B cell (primary cell): ENCODE measurements around the gene PKM.

Source experiments
- EZH2 ChIP-seq: IDR thresholded peaks from 2 replicates; pipeline ENCODE4 v1.6.1; 2012; ENCODE audit warnings: borderline replicate concordance, low read depth, mild to moderate bottlenecking, moderate library complexity, low read length; ENCODE audit not compliant: insufficient read depth, poor library complexity, severe bottlenecking
- TF ChIP-seq, protein P1 (sequence below): fragments of 200-600 bp; IDR thresholded peaks from one replicate; pipeline ENCODE4 v1.8.0; 2022; ENCODE audit warnings: antibody characterized with exemption, mild to moderate bottlenecking

DNA sequence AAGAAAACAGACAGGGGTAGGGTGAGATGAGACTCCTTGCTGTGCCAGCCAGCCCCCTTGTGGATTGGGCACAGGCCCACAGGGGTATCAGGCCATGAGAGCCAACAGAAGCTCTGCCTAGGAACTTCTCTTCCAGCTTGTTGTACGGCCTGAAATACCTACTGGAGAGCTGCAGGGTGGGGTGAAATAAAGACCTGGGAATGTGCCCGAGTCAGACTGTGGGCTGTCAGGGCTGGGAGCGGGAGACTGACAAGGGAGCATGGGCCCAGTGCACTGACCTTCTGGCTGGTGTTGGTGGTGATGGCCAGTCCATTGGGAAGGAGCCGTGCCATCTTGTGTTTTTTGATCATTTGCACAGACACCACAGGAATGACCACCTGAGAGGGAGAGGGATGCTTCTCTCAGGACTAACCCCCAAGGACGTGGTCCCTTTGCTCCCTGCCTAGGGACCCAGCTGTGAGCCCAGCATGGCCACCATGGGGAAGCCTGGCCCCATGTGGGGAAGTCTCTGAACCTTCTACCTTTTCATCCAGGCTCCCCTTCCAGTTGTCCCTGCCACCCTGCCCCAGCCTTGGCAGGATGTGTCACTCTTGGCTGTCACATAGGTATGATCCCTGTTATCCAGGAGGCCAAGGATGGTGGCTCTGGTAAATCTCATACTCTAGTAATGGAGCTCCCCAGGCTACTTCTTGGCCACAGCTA lies 64.1 kb downstream of the PKM start:
- TF ChIP-seq, protein P1, sequence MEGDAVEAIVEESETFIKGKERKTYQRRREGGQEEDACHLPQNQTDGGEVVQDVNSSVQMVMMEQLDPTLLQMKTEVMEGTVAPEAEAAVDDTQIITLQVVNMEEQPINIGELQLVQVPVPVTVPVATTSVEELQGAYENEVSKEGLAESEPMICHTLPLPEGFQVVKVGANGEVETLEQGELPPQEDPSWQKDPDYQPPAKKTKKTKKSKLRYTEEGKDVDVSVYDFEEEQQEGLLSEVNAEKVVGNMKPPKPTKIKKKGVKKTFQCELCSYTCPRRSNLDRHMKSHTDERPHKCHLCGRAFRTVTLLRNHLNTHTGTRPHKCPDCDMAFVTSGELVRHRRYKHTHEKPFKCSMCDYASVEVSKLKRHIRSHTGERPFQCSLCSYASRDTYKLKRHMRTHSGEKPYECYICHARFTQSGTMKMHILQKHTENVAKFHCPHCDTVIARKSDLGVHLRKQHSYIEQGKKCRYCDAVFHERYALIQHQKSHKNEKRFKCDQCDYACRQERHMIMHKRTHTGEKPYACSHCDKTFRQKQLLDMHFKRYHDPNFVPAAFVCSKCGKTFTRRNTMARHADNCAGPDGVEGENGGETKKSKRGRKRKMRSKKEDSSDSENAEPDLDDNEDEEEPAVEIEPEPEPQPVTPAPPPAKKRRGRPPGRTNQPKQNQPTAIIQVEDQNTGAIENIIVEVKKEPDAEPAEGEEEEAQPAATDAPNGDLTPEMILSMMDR: no peak
- TF ChIP-seq EZH2: no peak
